ENCODE results near the gene MRPL11. TPM values are rescaled to one million over a fixed set of nuclear protein-coding genes. Genes with fewer than 3 reads are reported as not detected.
"Not testable (repeated sequence)": the region's sequence is repeated elsewhere in the genome, so short reads cannot be mapped to it uniquely, and the experiment has no call there.

Gene MRPL11
- total RNA-seq, 2 donors from 2014 or later = 43.1 to 47.0 TPM

- no peak for DNase-seq
- intact Hi-C loops (cut with DNase I) = no loop called here
- no peak for ATAC-seq
Observed at GRCh38 chr11:66469441-66469840, 30.8 kb upstream of the MRPL11 start.

GRCh38 chr11:66468691-66469090, 30.0 kb upstream of the MRPL11 start:
- ATAC-seq = no peak
- DNase-seq = no peak
- intact Hi-C loops (cut with DNase I) = no loop called here

GRCh38 chr11:66467756-66468155, 29.1 kb upstream of the MRPL11 start:
- DNase-seq = peak; percentile 54
- intact Hi-C loops (cut with DNase I) = no loop called here
- peak in 1 of 2 donors; percentile 7 for ATAC-seq

GRCh38 chr11:66467034-66467659, 28.5 kb upstream of the MRPL11 start:
- ATAC-seq = peak; percentile 29 to 30
- intact Hi-C loops (cut with DNase I) = no loop called here

GRCh38 chr11:66466225-66467033, 27.8 kb upstream of the MRPL11 start, which contains the start of gene PELI3:
Gene PELI3 (plus strand): TSS chr11:66466905. CDS start chr11:66468129, 1,224 bp downstream.
- intact Hi-C loops (cut with DNase I) = no loop called here

More at GRCh38 chr11:66467034-66467659, 28.5 kb upstream of the MRPL11 start:
- DNase-seq = peak; percentile 49

GRCh38 chr11:66465373-66466224, 27.0 kb upstream of the MRPL11 start:
- DNase-seq (no peak), ATAC-seq (no peak)
- intact Hi-C loops (cut with DNase I) = no loop called here

More at GRCh38 chr11:66466225-66467033, 27.8 kb upstream of the MRPL11 start, which contains the start of gene PELI3:
- ATAC-seq (peak; percentile 98 to 99), DNase-seq (peak; percentile 92)

GRCh38 chr11:66464916-66465315, 26.3 kb upstream of the MRPL11 start:
- intact Hi-C loops (cut with DNase I) = no loop called here
- DNase-seq (no peak), ATAC-seq (no peak)

- intact Hi-C loops (cut with DNase I); ATAC-seq; DNase-seq: not testable (repeated sequence)
Observed at GRCh38 chr11:66464116-66464515, 25.5 kb upstream of the MRPL11 start.

GRCh38 chr11:66462911-66463310, 24.3 kb upstream of the MRPL11 start:
- ATAC-seq (no peak), DNase-seq (no peak)
- intact Hi-C loops (cut with DNase I) = no loop called here

GRCh38 chr11:66462010-66462409, 23.4 kb upstream of the MRPL11 start:
- intact Hi-C loops (cut with DNase I) = no loop called here
- ATAC-seq (no peak), DNase-seq (no peak)

GRCh38 chr11:66459138-66459778, 20.6 kb upstream of the MRPL11 start:
- DNase-seq (no peak), ATAC-seq (no peak)
- intact Hi-C loops (cut with DNase I) = no loop called here

GRCh38 chr11:66457826-66458225, 19.2 kb upstream of the MRPL11 start:
- intact Hi-C loops (cut with DNase I) = no loop called here
- ATAC-seq (no peak), DNase-seq (no peak)

- DNase-seq = no peak
- intact Hi-C loops (cut with DNase I) = no loop called here
- ATAC-seq = no peak
Observed at GRCh38 chr11:66454828-66455227, 16.2 kb upstream of the MRPL11 start.

- ATAC-seq (no peak), DNase-seq (no peak)
- intact Hi-C loops (cut with DNase I) = no loop called here
Observed at GRCh38 chr11:66454247-66454646, 15.6 kb upstream of the MRPL11 start.

- no peak for ATAC-seq
- intact Hi-C loops (cut with DNase I) = no loop called here
Observed at GRCh38 chr11:66451663-66452062, 13.0 kb upstream of the MRPL11 start.

GRCh38 chr11:66450560-66450959, 11.9 kb upstream of the MRPL11 start:
- DNase-seq = no peak
- intact Hi-C loops (cut with DNase I) = no loop called here
- no peak for ATAC-seq

More at GRCh38 chr11:66451663-66452062, 13.0 kb upstream of the MRPL11 start:
- DNase-seq = no peak

- no peak for ATAC-seq
- intact Hi-C loops (cut with DNase I) = no loop called here
Observed at GRCh38 chr11:66448523-66448922, 9.9 kb upstream of the MRPL11 start.

GRCh38 chr11:66447012-66447411, 8.4 kb upstream of the MRPL11 start:
- no peak for ATAC-seq
- no peak for DNase-seq
- intact Hi-C loops (cut with DNase I) = no loop called here

More at GRCh38 chr11:66448523-66448922, 9.9 kb upstream of the MRPL11 start:
- DNase-seq = no peak

GRCh38 chr11:66443602-66444001, 5.0 kb upstream of the MRPL11 start:
- ATAC-seq = no peak

More at GRCh38 chr11:66443602-66444001, 5.0 kb upstream of the MRPL11 start:
- no peak for DNase-seq
- intact Hi-C loops (cut with DNase I) = no loop called here

All from left cardiac atrium (tissue), 4 donors.